Femur (tissue), 1 donor: ENCODE data around the gene SERPINA4.
"Not testable (repeated sequence)": the region's sequence is repeated elsewhere in the genome, so short reads cannot be mapped to it uniquely, and the experiment has no call there.

Experiments used
- DNase-seq: peaks from one replicate; pipeline ENCODE4 v3.0.0-alpha.2; 2017

SERPINA4 gene

GRCh38 chr14:94593749-94594431 is 32.6 kb downstream of the SERPINA4 start:
- no peak for DNase-seq

GRCh38 chr14:94594441-94594840 is 33.2 kb downstream of the SERPINA4 start:
- no peak for DNase-seq

- DNase-seq: no peak
Measured at GRCh38 chr14:94595912-94596311, 34.7 kb downstream of the SERPINA4 start.

DNA sequence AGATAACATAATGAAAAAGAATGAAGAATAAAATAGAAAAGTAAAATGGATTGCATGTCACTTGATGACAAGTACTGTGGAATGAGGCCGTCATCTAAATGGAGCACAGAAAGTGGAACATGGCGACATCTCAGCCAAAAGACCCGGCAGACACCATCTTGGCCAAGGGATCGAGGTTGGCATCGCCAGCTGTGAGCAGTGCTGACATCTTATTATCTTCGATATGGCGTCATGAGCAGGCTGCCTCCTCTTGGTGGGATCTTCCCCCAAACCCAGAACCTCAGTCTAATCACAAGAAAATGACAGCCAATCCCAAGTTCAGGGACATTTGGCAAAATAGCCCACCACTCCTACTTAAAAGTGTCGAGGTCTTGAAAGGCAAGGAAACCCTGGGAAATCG is 35.1 kb downstream of the SERPINA4 start:
- no peak for DNase-seq

- no peak for DNase-seq
Measured at GRCh38 chr14:94597788-94598187, 36.5 kb downstream of the SERPINA4 start.

DNA sequence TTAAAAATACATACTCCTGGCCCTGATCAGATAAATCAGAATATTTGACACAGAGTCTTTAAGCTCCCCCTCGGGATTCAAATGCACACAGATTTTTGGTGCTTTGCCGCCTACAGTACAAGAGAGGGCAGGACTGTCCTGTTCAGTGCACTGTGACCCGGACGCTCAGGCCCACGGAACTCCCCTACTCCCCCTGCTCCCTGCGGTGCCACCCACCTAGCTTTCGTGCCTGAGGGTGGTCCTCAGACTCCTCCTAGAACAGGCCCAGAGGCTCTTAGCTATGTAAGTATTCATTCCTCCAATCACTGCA is 37.2 kb downstream of the SERPINA4 start:
- no peak for DNase-seq

- DNase-seq: peak; percentile 61
Measured at GRCh38 chr14:94598816-94599655, 37.8 kb downstream of the SERPINA4 start.

DNA sequence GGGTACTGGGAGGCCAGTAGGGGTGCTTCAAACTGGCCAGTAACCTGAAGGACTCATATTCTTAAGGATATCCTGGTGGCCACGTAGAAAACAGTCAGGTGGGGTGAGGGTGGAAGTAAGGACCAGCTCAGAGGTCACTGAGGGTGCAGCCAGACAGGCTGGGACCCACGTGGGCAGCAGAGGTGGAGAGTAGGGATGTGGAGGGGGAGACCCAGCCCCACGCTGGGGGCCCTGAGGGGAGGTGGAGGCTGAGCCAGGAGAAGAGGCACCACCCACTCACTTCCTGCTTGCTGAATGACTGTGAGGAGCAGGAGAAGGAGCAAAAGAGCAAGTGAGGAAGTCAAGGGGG is 38.4 kb downstream of the SERPINA4 start:
- no peak for DNase-seq

DNA sequence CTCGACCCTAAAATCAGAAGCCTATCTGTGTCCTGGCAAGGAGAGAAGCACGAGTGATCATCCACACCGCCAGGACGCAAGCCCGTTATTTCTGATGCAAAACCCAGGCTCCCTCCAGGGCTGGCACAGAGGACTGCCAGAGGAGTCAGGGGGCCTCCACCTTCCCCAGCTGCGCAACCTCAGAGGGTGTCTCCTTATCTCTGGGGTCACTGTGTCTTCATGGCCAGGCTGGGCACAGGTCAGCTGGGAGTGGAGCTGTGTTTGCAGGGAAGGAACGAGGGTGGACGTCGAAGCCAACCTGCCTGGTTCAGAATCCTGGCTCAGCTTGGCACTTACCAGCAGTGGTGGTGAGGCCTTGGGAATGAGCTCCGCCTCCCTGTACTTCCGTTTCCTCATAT is 38.9 kb downstream of the SERPINA4 start:
- DNase-seq: no peak

DNA sequence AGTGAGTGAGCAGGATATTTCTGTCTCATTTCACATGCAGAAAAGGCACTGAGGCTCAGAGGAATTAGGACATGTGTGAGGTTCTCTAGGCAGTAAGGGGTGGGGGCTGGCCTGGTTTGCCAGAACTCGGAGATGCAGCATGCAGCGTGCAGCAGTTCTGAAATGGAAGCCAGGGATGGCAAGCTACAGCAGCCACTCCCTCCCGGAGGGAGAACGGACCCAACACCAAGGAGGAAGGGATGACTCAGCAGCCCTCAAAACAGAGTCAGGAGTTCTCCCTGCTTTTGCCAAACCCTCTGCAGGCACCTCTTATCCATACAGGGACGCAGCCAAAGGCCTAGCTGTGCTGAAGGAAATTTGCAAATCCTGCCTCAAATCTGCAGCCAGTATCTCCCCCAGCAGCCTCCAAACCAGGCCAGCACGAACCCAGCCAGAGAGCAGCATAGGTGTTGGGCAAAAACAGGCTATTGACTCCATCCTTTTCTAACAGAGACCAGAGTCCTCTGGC is 40.7 kb downstream of the SERPINA4 start:
- DNase-seq: peak; percentile 77

DNA sequence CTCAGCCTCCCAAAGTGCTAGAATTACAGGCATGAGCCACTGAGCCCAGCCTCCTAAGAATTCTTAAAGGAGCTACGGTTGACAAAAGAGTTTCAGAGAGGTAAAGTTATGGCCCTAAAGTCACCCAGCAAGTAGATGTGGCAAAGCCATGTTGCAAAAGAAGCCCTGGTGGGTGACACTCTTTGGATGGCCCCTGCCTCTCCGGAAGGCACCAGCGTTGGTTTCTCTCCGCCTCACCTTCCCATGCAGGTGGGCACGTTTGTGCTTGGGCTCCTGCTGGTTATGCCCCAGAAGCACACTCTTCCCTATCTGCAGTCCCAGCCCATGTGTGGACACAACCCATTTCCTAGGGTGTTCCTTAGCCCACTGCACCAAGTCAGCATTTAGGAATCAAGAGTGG is 41.5 kb downstream of the SERPINA4 start:
- DNase-seq: no peak

GRCh38 chr14:94605361-94605760 is 44.1 kb downstream of the SERPINA4 start:
- DNase-seq: no peak

GRCh38 chr14:94608966-94609365 is 47.7 kb downstream of the SERPINA4 start:
- DNase-seq: not testable (repeated sequence)

DNA sequence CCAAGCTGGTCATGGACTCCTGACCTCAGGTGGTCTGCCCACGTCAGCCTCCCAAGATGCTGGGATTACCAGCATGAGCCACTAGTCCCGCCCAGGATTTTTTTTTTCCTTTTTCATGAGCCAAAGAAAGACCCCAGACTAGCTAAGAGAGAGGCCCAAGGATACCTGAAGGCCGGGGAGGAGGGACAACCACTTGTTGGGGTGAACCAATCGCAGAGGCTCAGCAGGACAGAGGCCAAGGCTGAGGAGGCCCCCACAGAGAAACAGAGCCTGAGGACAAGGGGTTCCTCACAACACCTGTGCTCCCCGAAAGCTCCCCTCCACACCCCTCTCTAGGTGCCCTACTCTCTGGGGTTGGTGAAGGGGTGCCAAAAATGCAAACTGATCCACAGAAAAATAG is 49.9 kb downstream of the SERPINA4 start:
- DNase-seq: no peak

DNA sequence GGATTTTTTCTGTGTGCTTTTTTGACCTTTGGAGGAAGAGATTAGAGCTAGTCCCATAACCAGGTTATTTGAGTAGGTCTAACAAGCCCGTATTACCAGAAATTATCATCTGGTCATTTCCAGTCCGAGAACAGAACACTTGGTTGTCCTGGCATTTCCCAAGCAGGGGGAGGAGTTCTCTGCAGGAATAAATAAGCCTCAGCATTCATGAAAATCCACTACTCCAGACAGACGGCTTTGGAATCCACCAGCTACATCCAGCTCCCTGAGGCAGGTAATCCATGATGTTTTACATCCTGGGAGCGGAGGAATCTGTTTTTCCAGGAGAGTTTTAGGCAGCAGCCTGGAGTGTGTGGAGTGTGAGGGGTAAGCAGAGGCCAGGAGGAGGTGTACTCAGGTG is 50.9 kb downstream of the SERPINA4 start, which contains the start of gene SERPINA3:
TSS of gene SERPINA3 (plus strand) at position 218 of the 400 bp plus-strand sequence. CDS start 2,051 bp downstream, outside the sequence.
- no peak for DNase-seq

GRCh38 chr14:94612580-94613554 is 51.6 kb downstream of the SERPINA4 start:
- DNase-seq: no peak

- DNase-seq: no peak
Measured at GRCh38 chr14:94613720-94614644, 52.7 kb downstream of the SERPINA4 start.

- no peak for DNase-seq
Measured at GRCh38 chr14:94614802-94615201, 53.6 kb downstream of the SERPINA4 start.

DNA sequence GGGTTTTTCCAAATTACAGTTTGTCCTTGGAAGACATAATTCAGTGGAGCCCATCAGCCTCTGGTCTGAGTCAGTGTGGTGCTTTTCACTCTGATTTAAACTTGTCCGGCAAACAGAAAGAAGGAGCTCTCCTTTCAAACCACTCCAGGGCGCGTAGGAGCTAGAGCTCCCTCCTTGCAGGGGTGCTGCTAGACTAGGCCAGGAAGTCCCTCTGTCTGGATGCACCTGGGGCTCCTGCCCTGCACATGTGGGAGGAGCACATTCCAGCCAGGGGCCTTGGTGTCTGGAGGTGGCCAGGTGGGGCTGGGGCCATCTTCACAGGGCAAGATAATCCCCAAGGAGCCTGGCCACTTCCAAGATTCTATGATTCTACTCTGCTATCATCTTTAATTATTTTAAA is 54.0 kb downstream of the SERPINA4 start:
- no peak for DNase-seq

DNA sequence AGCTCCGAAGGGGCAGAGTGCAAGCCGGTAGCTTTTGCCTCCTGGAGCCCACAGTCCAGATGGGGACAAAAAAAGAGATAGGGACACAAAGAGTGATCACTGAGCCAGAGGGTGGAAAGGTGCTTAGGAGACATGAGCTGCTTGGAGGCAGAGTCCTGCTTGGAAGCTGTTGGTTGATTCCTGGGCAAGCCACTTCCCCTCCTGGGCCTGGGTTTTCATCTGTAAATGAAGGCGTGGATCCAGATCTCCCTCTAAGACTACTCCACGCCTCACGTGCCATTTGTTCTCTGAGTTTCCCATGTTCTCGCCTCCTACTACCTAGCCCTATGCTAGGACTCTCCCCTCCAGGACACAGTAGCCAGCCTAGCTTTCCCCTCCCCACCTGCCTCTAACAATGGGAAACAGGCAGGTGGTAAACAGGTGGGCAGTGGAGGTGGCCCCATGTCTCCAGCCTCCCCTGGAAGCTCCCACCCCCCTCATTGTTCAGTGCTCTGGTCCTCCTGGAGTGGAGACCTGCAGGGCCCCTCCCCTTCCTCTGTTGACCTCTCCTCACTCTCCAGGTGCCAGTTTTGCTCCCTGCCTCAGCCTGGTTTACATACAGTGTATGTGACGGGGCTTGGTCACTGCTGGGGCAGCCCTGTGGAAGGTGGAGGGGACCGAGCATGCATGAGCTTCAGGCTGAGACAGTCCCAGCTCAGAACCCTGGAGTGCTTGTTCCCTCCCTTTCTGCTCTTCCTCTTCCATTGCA is 54.8 kb downstream of the SERPINA4 start:
- DNase-seq: no peak

DNA sequence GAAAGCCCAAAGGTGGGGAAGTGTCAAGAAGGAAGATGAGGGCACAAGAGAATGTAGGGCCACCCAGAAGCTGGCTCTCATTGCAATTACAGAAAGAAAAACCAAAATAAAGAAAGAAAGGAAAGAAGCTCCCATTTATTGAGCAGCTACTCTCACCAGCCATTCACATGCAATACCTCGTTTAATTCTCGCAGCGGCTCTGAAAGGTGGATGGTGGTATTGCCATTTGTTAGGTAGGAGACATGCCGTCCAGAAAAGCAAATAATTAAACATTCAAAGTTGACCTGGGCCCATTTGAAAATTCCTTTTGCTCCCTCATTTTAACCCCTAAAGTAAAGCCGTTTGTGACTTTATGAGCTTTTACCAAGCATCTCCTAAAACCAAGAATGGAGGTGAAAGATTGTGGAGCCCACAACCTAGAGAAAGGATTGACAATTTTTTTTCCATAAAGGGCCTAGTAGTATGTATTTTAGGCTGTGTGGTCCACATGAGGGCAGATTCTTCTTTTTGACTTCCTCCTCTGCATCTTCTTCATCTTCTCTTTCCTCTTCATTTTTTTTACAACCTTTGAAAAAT is 56.2 kb downstream of the SERPINA4 start:
- DNase-seq: no peak
